GM23248 (cell line): ENCODE measurements around the gene FH. TPM values are rescaled to one million over a fixed set of nuclear protein-coding genes. Genes with fewer than 3 reads are reported as not detected.

Experiments used
- DNase-seq: peaks from one replicate; pipeline ENCODE4 v3.0.0-alpha.2; 2015
- H2AFZ ChIP-seq: fragments of 200-600 bp; sonication (generic); 2 replicates; pipeline ENCODE4 v1.6.1; 2016; ENCODE audit warnings: antibody characterized with exemption
- H3F3A ChIP-seq: fragments of 200-600 bp; sonication (generic); 2 replicates; pipeline ENCODE4 v1.6.1; 2016; ENCODE audit warnings: mild to moderate bottlenecking, antibody characterized with exemption, mixed run types; ENCODE audit not compliant: insufficient read depth
- H3K27ac ChIP-seq: fragments of 200-600 bp; sonication (generic); 2 replicates; pipeline ENCODE4 v1.5.1; 2016; ENCODE audit warnings: mild to moderate bottlenecking
- H3K27me3 ChIP-seq: fragments of 200-600 bp; sonication (generic); replicated peaks from 2 replicates; pipeline ENCODE4 v1.6.1; 2016; ENCODE audit warnings: mild to moderate bottlenecking; ENCODE audit not compliant: insufficient read depth
- H3K36me3 ChIP-seq: fragments of 200-600 bp; sonication (generic); 2 replicates; pipeline ENCODE4 v1.6.1; 2016; ENCODE audit warnings: low read depth, mild to moderate bottlenecking
- H3K4me1 ChIP-seq: fragments of 200-600 bp; sonication (generic); 2 replicates; pipeline ENCODE4 v1.6.1; 2016; ENCODE audit warnings: mild to moderate bottlenecking; ENCODE audit not compliant: insufficient read depth
- H3K4me2 ChIP-seq: fragments of 200-600 bp; sonication (generic); one replicate; pipeline ENCODE4 v1.6.1; 2016; ENCODE audit warnings: mild to moderate bottlenecking; ENCODE audit not compliant: unreplicated experiment
- H3K4me3 ChIP-seq: fragments of 200-600 bp; sonication (generic); 2 replicates; pipeline ENCODE4 v1.5.1; 2016; ENCODE audit warnings: mild to moderate bottlenecking
- H3K79me2 ChIP-seq: fragments of 200-600 bp; sonication (generic); 2 replicates; pipeline ENCODE4 v1.6.1; 2016; ENCODE audit warnings: mild to moderate bottlenecking; ENCODE audit not compliant: insufficient read depth
- H3K9ac ChIP-seq: fragments of 200-600 bp; sonication (generic); 2 replicates; pipeline ENCODE4 v1.6.1; 2016; ENCODE audit warnings: mild to moderate bottlenecking
- H3K9me2 ChIP-seq: fragments of 200-600 bp; sonication (generic); 2 replicates; pipeline ENCODE4 v1.6.1; 2016; ENCODE audit warnings: mixed run types, mild to moderate bottlenecking, moderate library complexity; ENCODE audit not compliant: insufficient read depth
- H3K9me3 ChIP-seq: fragments of 200-600 bp; sonication (generic); one replicate; pipeline ENCODE4 v1.6.1; 2017; ENCODE audit warnings: low read depth
- H4K20me1 ChIP-seq: fragments of 200-600 bp; sonication (generic); 2 replicates; pipeline ENCODE4 v1.6.0; 2016; ENCODE audit not compliant: insufficient read depth
- EZH2 ChIP-seq: fragments of 200-600 bp; sonication (generic); IDR thresholded peaks from 2 replicates; pipeline ENCODE4 v1.6.1; 2018; ENCODE audit warnings: antibody characterized with exemption, mild to moderate bottlenecking; ENCODE audit not compliant: insufficient read depth, poor library complexity, severe bottlenecking
- EZH2phosphoT487 ChIP-seq: fragments of 200-600 bp; sonication (generic); IDR thresholded peaks from 2 replicates; pipeline ENCODE4 v1.6.1; 2018; ENCODE audit warnings: antibody characterized with exemption, moderate library complexity, mild to moderate bottlenecking, low read depth; ENCODE audit not compliant: insufficient read depth
- WGBS, 2 experiments: methylation state at CpG; one replicate each; pipeline ENCODE4 v1.1.6; 2015 to 2017; ENCODE audit warnings: low lambda C conversion rate in 2 of 2, low coverage in 1 of 2; ENCODE audit errors: missing lambda C conversion rate in 2 of 2; 5-methylcytosine and 5-hydroxymethylcytosine counted together
- in situ Hi-C: fragments of 300-500 bp; cut with MboI; formaldehyde crosslinking; loops from 2 replicates; pipeline ENCODE4 v1.15.0; 2020
- polyA plus RNA-seq: library from polyadenylated mRNA; unstranded; fragments of >200 nt; fragmentation: Nextera tagmentation; extraction: Ambion mirVana; gene quantifications from 2 replicates; pipeline ENCODE4 v1.2.1, GENCODE V29; 2016
- total RNA-seq: library from RNA; depleted of rRNA; stranded (reverse); fragments of >200 nt; shearing (Covaris generic); gene quantifications from 2 replicates; pipeline ENCODE4 v1.2.3, GENCODE V29; 2014

Gene FH
- total and polyA plus RNA-seq, 2 experiments from 2014 or later, result 63.1 to 71.7 TPM

GRCh38 chr1:241462391-241462790 lies 57.2 kb downstream of the FH start:
- no peak overlapping the region for H3K4me3 ChIP-seq
- WGBS, 2 experiments, result 10 to 12% methylated on average over 2 of the region's 2 CpGs
- no peak overlapping the region for H3K9ac ChIP-seq
- H3K36me3 ChIP-seq, result no peaks in the 10 kb centered on the region
- H4K20me1 ChIP-seq, result no peaks in the 10 kb centered on the region
- H3K9me2 ChIP-seq, result no peaks in the 10 kb centered on the region
- peak; percentile 15 for DNase-seq
- H3K27me3 ChIP-seq, result 0 out of 2 replicates have a peak, but pooled peaks cover 4% of the 10 kb centered on the region
- in situ Hi-C loops, result no loop called here
- H3K27ac ChIP-seq, result no peak overlapping the region
- no peak overlapping the region for H3K4me2 ChIP-seq
- no peaks in the 10 kb centered on the region for H3F3A ChIP-seq
- H3K4me1 ChIP-seq, result no peaks in the 10 kb centered on the region
- H3K79me2 ChIP-seq, result no peaks in the 10 kb centered on the region
- no peak overlapping the region for H2AFZ ChIP-seq
- TF ChIP-seq EZH2phosphoT487, result no peak
- TF ChIP-seq EZH2, result no peak
- H3K9me3 ChIP-seq, result no peaks in the 10 kb centered on the region

- Histone ChIP-seq H3K4me2 (no peak overlapping the region), H3K9me2 (no peaks in the 10 kb centered on the region), H3K36me3 (no peaks in the 10 kb centered on the region), H3F3A (no peaks in the 10 kb centered on the region), H3K27ac (no peak overlapping the region), H3K4me3 (no peak overlapping the region), H3K27me3 (peaks cover 4% of the 10 kb centered on the region; the same call in 1 of the 2 replicates), H3K79me2 (no peaks in the 10 kb centered on the region), H3K4me1 (no peaks in the 10 kb centered on the region), H3K9me3 (no peaks in the 10 kb centered on the region), H2AFZ (no peak overlapping the region), H4K20me1 (no peaks in the 10 kb centered on the region), H3K9ac (no peak overlapping the region)
- in situ Hi-C loops, result no loop called here
- TF ChIP-seq EZH2 (no peak), EZH2phosphoT487 (no peak)
- 49 to 53% methylated on average over 6 of the region's 6 CpGs for WGBS, 2 experiments
- no peak for DNase-seq
Measured at GRCh38 chr1:241460098-241460873, 59.3 kb downstream of the FH start.

- in situ Hi-C loops, result no loop called here
- DNase-seq, result no peak
- H3F3A ChIP-seq, result no peaks in the 10 kb centered on the region
- no peaks in the 10 kb centered on the region for H3K36me3 ChIP-seq
- H3K4me3 ChIP-seq, result no peak overlapping the region
- H3K79me2 ChIP-seq, result no peaks in the 10 kb centered on the region
- H3K4me2 ChIP-seq, result no peak overlapping the region
- H3K27me3 ChIP-seq, result peaks cover 4% of the 10 kb centered on the region; the same call in 1 of the 2 replicates
- no peak overlapping the region for H3K9ac ChIP-seq
- no peaks in the 10 kb centered on the region for H3K9me2 ChIP-seq
- no peak overlapping the region for H2AFZ ChIP-seq
- H4K20me1 ChIP-seq, result no peaks in the 10 kb centered on the region
- 30 to 44% methylated on average over 2 of the region's 2 CpGs for WGBS, 2 experiments
- TF ChIP-seq EZH2 (no peak), EZH2phosphoT487 (no peak)
- no peaks in the 10 kb centered on the region for H3K4me1 ChIP-seq
- H3K27ac ChIP-seq, result no peak overlapping the region
- H3K9me3 ChIP-seq, result no peaks in the 10 kb centered on the region
Measured at GRCh38 chr1:241459186-241459802, 60.3 kb downstream of the FH start.

- no peaks in the 10 kb centered on the region; the same call in 1 of the 2 replicates for H3K27me3 ChIP-seq
- no peaks in the 10 kb centered on the region for H3K9me2 ChIP-seq
- no peaks in the 10 kb centered on the region for H3K4me1 ChIP-seq
- H2AFZ ChIP-seq, result no peak overlapping the region
- no peak overlapping the region for H3K4me3 ChIP-seq
- no peak for TF ChIP-seq EZH2phosphoT487
- no peak for TF ChIP-seq EZH2
- DNase-seq, result no peak
- no peak overlapping the region for H3K27ac ChIP-seq
- H3K36me3 ChIP-seq, result no peaks in the 10 kb centered on the region
- H3K79me2 ChIP-seq, result no peaks in the 10 kb centered on the region
- H4K20me1 ChIP-seq, result no peaks in the 10 kb centered on the region
- H3K9ac ChIP-seq, result no peak overlapping the region
- in situ Hi-C loops, result no loop called here
- H3K9me3 ChIP-seq, result no peaks in the 10 kb centered on the region
- no peaks in the 10 kb centered on the region for H3F3A ChIP-seq
- H3K4me2 ChIP-seq, result no peak overlapping the region
Measured at GRCh38 chr1:241457421-241457820, 62.1 kb downstream of the FH start.
